Testis (tissue), 2 donors: ENCODE measurements around the gene SLC22A16.

Experiments used
- POLR2A ChIP-seq: fragments of 450-650 bp; IDR thresholded peaks from one replicate; pipeline ENCODE4 v1.6.1; 2017; ENCODE audit warnings: antibody characterized with exemption, mild to moderate bottlenecking, moderate library complexity
- TF ChIP-seq, protein P1 (sequence below), 3 experiments: fragments of 450-650 bp in 2 of 3; fragments of 200-600 bp in 1 of 3; sonication (generic) in 1 of 3; IDR thresholded peaks; one replicate each; pipeline ENCODE4 v1.5.1; 2016 to 2019; ENCODE audit warnings: antibody characterized with exemption in 3 of 3, mild to moderate bottlenecking in 2 of 3, moderate library complexity in 1 of 3

DNA sequence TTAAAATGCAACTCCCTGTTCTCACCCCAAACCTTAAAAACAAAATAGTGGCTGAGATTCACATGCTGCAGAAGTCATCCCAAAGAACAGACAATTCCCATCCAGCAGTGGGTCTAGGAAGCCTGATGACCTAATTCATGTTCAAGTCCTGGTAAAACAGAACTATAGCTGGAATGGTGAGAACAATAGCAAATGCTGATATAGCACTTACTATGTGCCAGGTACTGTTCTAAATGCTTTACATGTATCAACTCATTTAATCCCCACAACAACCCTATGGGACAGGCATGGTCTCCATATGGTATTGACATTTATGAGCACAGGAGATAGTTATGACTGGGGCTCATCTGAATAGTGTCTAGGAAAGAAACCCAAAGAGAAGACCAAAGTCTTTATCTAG lies 66.6 kb downstream of the SLC22A16 start:
- TF ChIP-seq, protein P1, sequence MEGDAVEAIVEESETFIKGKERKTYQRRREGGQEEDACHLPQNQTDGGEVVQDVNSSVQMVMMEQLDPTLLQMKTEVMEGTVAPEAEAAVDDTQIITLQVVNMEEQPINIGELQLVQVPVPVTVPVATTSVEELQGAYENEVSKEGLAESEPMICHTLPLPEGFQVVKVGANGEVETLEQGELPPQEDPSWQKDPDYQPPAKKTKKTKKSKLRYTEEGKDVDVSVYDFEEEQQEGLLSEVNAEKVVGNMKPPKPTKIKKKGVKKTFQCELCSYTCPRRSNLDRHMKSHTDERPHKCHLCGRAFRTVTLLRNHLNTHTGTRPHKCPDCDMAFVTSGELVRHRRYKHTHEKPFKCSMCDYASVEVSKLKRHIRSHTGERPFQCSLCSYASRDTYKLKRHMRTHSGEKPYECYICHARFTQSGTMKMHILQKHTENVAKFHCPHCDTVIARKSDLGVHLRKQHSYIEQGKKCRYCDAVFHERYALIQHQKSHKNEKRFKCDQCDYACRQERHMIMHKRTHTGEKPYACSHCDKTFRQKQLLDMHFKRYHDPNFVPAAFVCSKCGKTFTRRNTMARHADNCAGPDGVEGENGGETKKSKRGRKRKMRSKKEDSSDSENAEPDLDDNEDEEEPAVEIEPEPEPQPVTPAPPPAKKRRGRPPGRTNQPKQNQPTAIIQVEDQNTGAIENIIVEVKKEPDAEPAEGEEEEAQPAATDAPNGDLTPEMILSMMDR (IDR thresholded peaks at IDR 0.05) = no peak
- TF ChIP-seq POLR2A = no peak
